OCI-LY1 (cell line): Measurements from ENCODE around the gene HAPSTR1.
"Not testable (repeated sequence)": the region's sequence is repeated elsewhere in the genome, so short reads cannot be mapped to it uniquely, and the experiment has no call there.

Experiments
- H2AFZ ChIP-seq: fragments of 200-600 bp; sonication (generic), shearing (Covaris generic); 2 replicates; pipeline ENCODE4 v1.6.0; 2014; ENCODE audit warnings: antibody characterized with exemption, mild to moderate bottlenecking, low read length
- H3F3A ChIP-seq: fragments of 200-600 bp; sonication (generic), shearing (Covaris generic); 2 replicates; pipeline ENCODE4 v1.6.0; 2014; ENCODE audit warnings: mild to moderate bottlenecking, antibody characterized with exemption, low read length, moderate library complexity; ENCODE audit not compliant: insufficient read depth
- H3K27ac ChIP-seq: fragments of 200-600 bp; sonication (generic); 2 replicates; pipeline ENCODE4 v1.5.1; 2014; ENCODE audit warnings: low read length, mixed run types, mild to moderate bottlenecking, low read depth; ENCODE audit not compliant: poor library complexity, severe bottlenecking
- H3K27me3 ChIP-seq: fragments of 200-600 bp; sonication (generic); 2 replicates; pipeline ENCODE4 v1.6.0; 2014; ENCODE audit warnings: antibody characterized with exemption, mild to moderate bottlenecking, low read length, moderate library complexity; ENCODE audit not compliant: insufficient read depth
- H3K36me3 ChIP-seq: fragments of 200-600 bp; sonication (generic); 2 replicates; pipeline ENCODE4 v1.6.1; 2014; ENCODE audit warnings: mild to moderate bottlenecking, antibody characterized with exemption, low read length, moderate library complexity, mixed read lengths; ENCODE audit not compliant: insufficient read depth
- H3K4me1 ChIP-seq: fragments of 200-600 bp; sonication (generic); 2 replicates; pipeline ENCODE4 v1.5.1; 2014; ENCODE audit warnings: mild to moderate bottlenecking, low read length, moderate library complexity; ENCODE audit not compliant: insufficient read depth, severe bottlenecking
- H3K4me2 ChIP-seq: fragments of 200-600 bp; sonication (generic), shearing (Covaris generic); 2 replicates; pipeline ENCODE4 v1.6.1; 2014; ENCODE audit warnings: low read length
- H3K4me3 ChIP-seq: fragments of 200-600 bp; sonication (generic); 2 replicates; pipeline ENCODE4 v1.5.1; 2014; ENCODE audit warnings: low read length, low read depth, mild to moderate bottlenecking, mixed read lengths; ENCODE audit not compliant: poor library complexity, severe bottlenecking
- H3K79me2 ChIP-seq: fragments of 200-600 bp; shearing (Covaris generic); 2 replicates; pipeline ENCODE4 v1.6.1; 2016; ENCODE audit warnings: mixed run types, low read length, mixed read lengths; ENCODE audit not compliant: insufficient read depth
- H3K9ac ChIP-seq: fragments of 200-600 bp; sonication (generic), shearing (Covaris generic); 2 replicates; pipeline ENCODE4 v1.6.1; 2014; ENCODE audit warnings: mild to moderate bottlenecking, low read length, mixed read lengths
- H3K9me2 ChIP-seq: fragments of 200-600 bp; sonication (generic), shearing (Covaris generic); 2 replicates; pipeline ENCODE4 v1.6.1; 2014; ENCODE audit warnings: low read depth, mild to moderate bottlenecking, low read length, mixed read lengths
- H3K9me3 ChIP-seq: fragments of 200-600 bp; shearing (Covaris generic); 2 replicates; pipeline ENCODE4 v1.6.1; 2014; ENCODE audit warnings: low read length, mixed read lengths
- H4K20me1 ChIP-seq: fragments of 200-600 bp; sonication (generic), shearing (Covaris generic); 2 replicates; pipeline ENCODE4 v1.6.0; 2016; ENCODE audit warnings: mild to moderate bottlenecking, low read length; ENCODE audit not compliant: insufficient read depth
- CTCF ChIP-seq: fragments of 200-600 bp; sonication (generic), shearing (Covaris generic); IDR thresholded peaks from 2 replicates; pipeline ENCODE4 v1.5.1; 2017; ENCODE audit warnings: mild to moderate bottlenecking, antibody characterized with exemption, low read length, moderate library complexity, mixed read lengths
- EZH2 ChIP-seq: fragments of 200-600 bp; sonication (generic), shearing (Covaris generic); IDR thresholded peaks from 2 replicates; pipeline ENCODE4 v1.8.0; 2017; ENCODE audit warnings: borderline replicate concordance, mixed run types, mild to moderate bottlenecking, antibody characterized with exemption, low read length, moderate library complexity, mixed read lengths

Gene HAPSTR1

GRCh38 chr16:9090960-9091866 is at the start of gene HAPSTR1:
HAPSTR1 (plus strand) TSS chr16:9091644; CDS start chr16:9092045, 401 bp downstream.
- peaks cover 38% of the 10 kb centered on the region for H3K79me2 ChIP-seq

DNA sequence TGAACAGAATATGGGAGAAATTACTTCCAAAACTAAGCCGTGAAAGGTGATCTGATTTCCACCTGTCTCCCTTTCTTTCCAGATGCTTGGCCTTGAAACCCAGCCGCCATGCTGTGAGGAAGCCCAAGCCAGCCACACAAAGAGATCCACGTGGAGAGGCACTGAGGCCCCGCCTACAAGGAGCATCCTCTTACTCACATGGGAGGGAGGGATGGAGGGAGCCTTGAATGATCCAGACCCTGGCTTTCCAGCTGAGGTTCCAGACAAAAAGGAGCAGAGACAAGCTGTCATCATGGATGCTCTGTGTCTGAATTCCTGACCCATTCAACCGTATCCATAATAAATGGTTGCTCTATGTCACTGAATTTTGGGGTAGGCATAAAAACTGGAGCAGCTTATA is 48.9 kb upstream of the HAPSTR1 start:
- Histone ChIP-seq H3K79me2 (no peaks in the 10 kb centered on the region), H4K20me1 (no peaks in the 10 kb centered on the region), H3K9ac (no peak overlapping the region), H3K9me3 (peaks cover 12% of the 10 kb centered on the region; the same call in 1 of the 2 replicates), H3K27me3 (peaks cover 16% of the 10 kb centered on the region; the same call in 1 of the 2 replicates), H3K36me3 (no peaks in the 10 kb centered on the region; the same call in 1 of the 2 replicates), H3K4me1 (no peaks in the 10 kb centered on the region), H3K27ac (no peak overlapping the region), H3F3A (no peaks in the 10 kb centered on the region), H2AFZ (no peak overlapping the region), H3K4me3 (no peak overlapping the region), H3K9me2 (no peaks in the 10 kb centered on the region), H3K4me2 (no peak overlapping the region)
- no peak for TF ChIP-seq EZH2
- TF ChIP-seq CTCF, result no peak

More at GRCh38 chr16:9090960-9091866, at the start of gene HAPSTR1:
- Histone ChIP-seq H3K9ac (peak within 1 kb of the TSS; percentile 94), H3K36me3 (peaks cover 36% of the 10 kb centered on the region), H3K4me3 (peak within 1 kb of the TSS; percentile 90), H2AFZ (no peak within 1 kb of the TSS), H4K20me1 (no peaks in the 10 kb centered on the region), H3K4me1 (peaks cover 42% of the 10 kb centered on the region), H3K9me3 (no peaks in the 10 kb centered on the region), H3F3A (no peaks in the 10 kb centered on the region), H3K27ac (peak within 1 kb of the TSS; percentile 75), H3K4me2 (peak within 1 kb of the TSS; percentile 80), H3K9me2 (no peaks in the 10 kb centered on the region), H3K27me3 (no peaks in the 10 kb centered on the region)
- TF ChIP-seq CTCF (no peak), EZH2 (no peak)

- Histone ChIP-seq H3K9me3 (peaks cover 12% of the 10 kb centered on the region; the same call in 1 of the 2 replicates), H3K36me3 (no peaks in the 10 kb centered on the region; the same call in 1 of the 2 replicates), H3K4me2 (no peak overlapping the region), H3F3A (no peaks in the 10 kb centered on the region), H4K20me1 (no peaks in the 10 kb centered on the region), H3K9me2 (no peaks in the 10 kb centered on the region), H3K4me3 (no peak overlapping the region), H3K27ac (no peak overlapping the region), H3K79me2 (no peaks in the 10 kb centered on the region), H3K4me1 (no peaks in the 10 kb centered on the region), H3K9ac (no peak overlapping the region), H3K27me3 (peaks cover 16% of the 10 kb centered on the region; the same call in 1 of the 2 replicates), H2AFZ (no peak overlapping the region)
- TF ChIP-seq EZH2 (no peak), CTCF (no peak)
Measured at GRCh38 chr16:9042964-9043680, 48.3 kb upstream of the HAPSTR1 start.

- not testable (repeated sequence) for H3K4me1 ChIP-seq, H3K4me2 ChIP-seq, H4K20me1 ChIP-seq, H3K9me2 ChIP-seq, H3K79me2 ChIP-seq, H3K27ac ChIP-seq, H3K36me3 ChIP-seq, H3K9ac ChIP-seq, H2AFZ ChIP-seq, H3K4me3 ChIP-seq, H3F3A ChIP-seq
- H3K9me3 ChIP-seq, result peaks cover 12% of the 10 kb centered on the region; the same call in 1 of the 2 replicates
- peaks cover 16% of the 10 kb centered on the region; the same call in 1 of the 2 replicates for H3K27me3 ChIP-seq
Measured at GRCh38 chr16:9045562-9045961, 45.9 kb upstream of the HAPSTR1 start.
